Osteoblast (primary cell): Measurements from ENCODE around the gene TMEM238. TPM values are rescaled to one million over a fixed set of nuclear protein-coding genes. Genes with fewer than 3 reads are reported as not detected.
A peak's percentile ranks its signal among the peaks of the same experiment; 100 is the strongest.
"Not testable (repeated sequence)": the region's sequence is repeated elsewhere in the genome, so short reads cannot be mapped to it uniquely, and the experiment has no call there.

Experiments
- DNase-seq: peaks from one replicate; pipeline ENCODE4 v3.0.0; 2011; ENCODE audit warnings: low spot score, mixed read lengths; ENCODE audit not compliant: insufficient read length; ENCODE audit errors: missing footprints
- H2AFZ ChIP-seq: 2 replicates; pipeline ENCODE4 v1.6.0; 2011; ENCODE audit warnings: mild to moderate bottlenecking, low read length
- H3K27ac ChIP-seq: 2 replicates; pipeline ENCODE4 v1.5.1; 2011; ENCODE audit warnings: mild to moderate bottlenecking, low read depth, low read length, moderate library complexity
- H3K27me3 ChIP-seq: 2 replicates; pipeline ENCODE4 v1.6.0; 2012; ENCODE audit warnings: mild to moderate bottlenecking, control low read depth, inconsistent platforms, low read length, moderate library complexity; ENCODE audit not compliant: insufficient read depth
- H3K36me3 ChIP-seq: 2 replicates; pipeline ENCODE4 v1.5.1; 2011; ENCODE audit warnings: mild to moderate bottlenecking, low read length, control low read depth, moderate library complexity; ENCODE audit not compliant: insufficient read depth
- H3K4me1 ChIP-seq: 2 replicates; pipeline ENCODE4 v1.5.1; 2011; ENCODE audit warnings: mild to moderate bottlenecking, low read length, control low read depth, moderate library complexity; ENCODE audit not compliant: insufficient read depth
- H3K4me2 ChIP-seq: 2 replicates; pipeline ENCODE4 v1.6.0; 2011; ENCODE audit warnings: mild to moderate bottlenecking, low read length; ENCODE audit not compliant: insufficient read depth
- H3K4me3 ChIP-seq: fragments of 200-600 bp; sonication (generic); 3 replicates; pipeline ENCODE4 v1.5.1; 2012; ENCODE audit warnings: mild to moderate bottlenecking, low read length, inconsistent platforms; ENCODE audit not compliant: insufficient read depth
- H3K79me2 ChIP-seq: 2 replicates; pipeline ENCODE4 v1.6.0; 2012; ENCODE audit warnings: mild to moderate bottlenecking, low read length, control low read depth, inconsistent platforms; ENCODE audit not compliant: insufficient read depth
- H3K9me3 ChIP-seq: 2 replicates; pipeline ENCODE4 v1.5.1; 2011; ENCODE audit warnings: low read depth, low read length, control low read depth
- H4K20me1 ChIP-seq: 2 replicates; pipeline ENCODE4 v1.6.0; 2012; ENCODE audit warnings: mild to moderate bottlenecking, low read length, control low read depth; ENCODE audit not compliant: insufficient read depth
- CTCF ChIP-seq: IDR thresholded peaks from 2 replicates; pipeline ENCODE4 v1.5.1; 2011; ENCODE audit warnings: mild to moderate bottlenecking, low read depth, low read length, moderate library complexity; ENCODE audit errors: extremely low read depth
- total RNA-seq: library from RNA; depleted of rRNA; stranded (reverse); fragments of >200 nt; gene quantifications from 2 replicates; pipeline ENCODE4 v1.2.3, GENCODE V29; 2012

TMEM238 gene
- total RNA-seq, 1 donor: not detected

- no peak for TF ChIP-seq CTCF
- DNase-seq: no peak
- H2AFZ ChIP-seq: no peak overlapping the region
- no peaks in the 10 kb centered on the region for H3K36me3 ChIP-seq
- H4K20me1 ChIP-seq: no peaks in the 10 kb centered on the region
- H3K9me3 ChIP-seq: no peaks in the 10 kb centered on the region
- no peaks in the 10 kb centered on the region for H3K4me1 ChIP-seq
- H3K27ac ChIP-seq: no peak overlapping the region
- H3K4me3 ChIP-seq: no peak overlapping the region
- no peak overlapping the region for H3K4me2 ChIP-seq
- peaks cover 7% of the 10 kb centered on the region for H3K27me3 ChIP-seq
- no peaks in the 10 kb centered on the region for H3K79me2 ChIP-seq
Observed at GRCh38 chr19:55419624-55420236, 35.6 kb upstream of the TMEM238 start.

- no peak for TF ChIP-seq CTCF
Observed at GRCh38 chr19:55419103-55419502, 35.0 kb upstream of the TMEM238 start.

GRCh38 chr19:55418185-55418584, 34.1 kb upstream of the TMEM238 start:
- Histone ChIP-seq H4K20me1 (no peaks in the 10 kb centered on the region), H3K27ac (no peak overlapping the region), H3K4me2 (no peak overlapping the region), H3K4me3 (no peak overlapping the region), H3K27me3 (peaks cover 3% of the 10 kb centered on the region), H3K79me2 (no peaks in the 10 kb centered on the region), H3K9me3 (no peaks in the 10 kb centered on the region), H3K4me1 (no peaks in the 10 kb centered on the region), H3K36me3 (no peaks in the 10 kb centered on the region), H2AFZ (no peak overlapping the region)
- peak; percentile 96 for DNase-seq
- TF ChIP-seq CTCF: peak; percentile 91

More at GRCh38 chr19:55419103-55419502, 35.0 kb upstream of the TMEM238 start:
- no peaks in the 10 kb centered on the region for H3K36me3 ChIP-seq
- no peaks in the 10 kb centered on the region for H3K4me1 ChIP-seq
- H3K4me2 ChIP-seq: no peak overlapping the region
- H3K27me3 ChIP-seq: peaks cover 3% of the 10 kb centered on the region
- no peak overlapping the region for H2AFZ ChIP-seq
- no peaks in the 10 kb centered on the region for H3K79me2 ChIP-seq
- H3K4me3 ChIP-seq: no peak overlapping the region
- no peaks in the 10 kb centered on the region for H3K9me3 ChIP-seq
- no peak for DNase-seq
- no peaks in the 10 kb centered on the region for H4K20me1 ChIP-seq
- H3K27ac ChIP-seq: no peak overlapping the region

DNA sequence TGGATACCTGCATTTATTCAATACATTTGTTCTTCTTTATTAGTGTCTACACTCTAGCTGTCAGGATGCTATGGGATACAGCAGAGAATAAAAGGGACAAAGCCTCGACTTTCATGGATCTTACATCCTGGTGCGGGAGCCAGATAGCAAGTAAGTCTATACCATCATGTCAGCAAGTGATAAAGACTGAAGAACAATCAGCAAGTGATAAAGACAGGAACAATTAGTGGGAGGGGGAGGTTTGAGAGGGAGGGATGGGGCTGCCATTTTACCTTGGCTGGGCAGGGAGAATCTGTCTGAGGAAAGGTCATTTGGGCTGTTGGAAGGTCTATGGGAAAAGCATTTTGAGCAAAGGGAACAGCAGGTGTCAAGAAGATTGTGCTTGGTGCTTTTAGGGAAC, 26.1 kb upstream of the TMEM238 start:
- Histone ChIP-seq H3K4me2 (no peak overlapping the region), H3K4me1 (peaks cover 22% of the 10 kb centered on the region), H2AFZ (no peak overlapping the region), H3K27me3 (peaks cover 3% of the 10 kb centered on the region), H3K9me3 (no peaks in the 10 kb centered on the region), H3K36me3 (peaks cover 13% of the 10 kb centered on the region), H3K79me2 (peaks cover 23% of the 10 kb centered on the region), H3K4me3 (no peak overlapping the region), H3K27ac (no peak overlapping the region), H4K20me1 (peaks cover 15% of the 10 kb centered on the region)
- TF ChIP-seq CTCF: no peak
- DNase-seq: peak; percentile 49

- not testable (repeated sequence) for H3K4me3 ChIP-seq, H2AFZ ChIP-seq, H3K4me2 ChIP-seq, H3K27ac ChIP-seq, H3K27me3 ChIP-seq, H3K9me3 ChIP-seq, DNase-seq
- peaks cover 17% of the 10 kb centered on the region for H3K36me3 ChIP-seq
- H4K20me1 ChIP-seq: peaks cover 18% of the 10 kb centered on the region
- H3K4me1 ChIP-seq: peaks cover 22% of the 10 kb centered on the region
- H3K79me2 ChIP-seq: peaks cover 31% of the 10 kb centered on the region
Observed at GRCh38 chr19:55409179-55409578, 25.1 kb upstream of the TMEM238 start.
